ENCODE results near the gene NMD3.

NMD3 gene

GRCh38 chr3:161263057-161263456, 41.9 kb downstream of the NMD3 start:
- H3K27ac ChIP-seq (replicated peaks) = no peak overlapping the region
- no peak for TF ChIP-seq POLR2AphosphoS5 (IDR thresholded peaks at IDR 0.05; ENCODE audit: low read depth)
- peak; percentile 69 for TF ChIP-seq SPI1 (IDR thresholded peaks at IDR 0.05; ENCODE audit: borderline replicate concordance, low read depth)
- no peak for TF ChIP-seq GABPA (IDR thresholded peaks at IDR 0.05; ENCODE audit: low read depth)
- TF ChIP-seq REST (IDR thresholded peaks at IDR 0.05; ENCODE audit: insufficient replicate concordance, low read depth) = no peak
- no peaks in the 10 kb centered on the region for H3K27me3 ChIP-seq (ENCODE audit: insufficient read depth, poor library complexity, severe bottlenecking)
- DNase-seq (ENCODE audit: low read depth in 1 of 2, low spot score in 1 of 2) = peak in 1 of 2 experiments; percentile 52
- no peak overlapping the region for H3K4me3 ChIP-seq (replicated peaks; ENCODE audit: insufficient read depth, low read length)

- H3K27ac ChIP-seq (replicated peaks) = no peak overlapping the region
Measured at GRCh38 chr3:161264852-161265251, 43.7 kb downstream of the NMD3 start.

GRCh38 chr3:161265916-161266571, 44.9 kb downstream of the NMD3 start:
- no peak for DNase-seq (ENCODE audit: low read depth in 1 of 2, low spot score in 1 of 2)
- TF ChIP-seq GABPA (IDR thresholded peaks at IDR 0.05; ENCODE audit: low read depth) (no peak), SPI1 (IDR thresholded peaks at IDR 0.05; ENCODE audit: borderline replicate concordance, low read depth) (no peak), REST (IDR thresholded peaks at IDR 0.05; ENCODE audit: insufficient replicate concordance, low read depth) (no peak), POLR2AphosphoS5 (IDR thresholded peaks at IDR 0.05; ENCODE audit: low read depth) (no peak), CTCF (IDR thresholded peaks at IDR 0.05; ENCODE audit: insufficient read depth, low read length) (no peak)
- Histone ChIP-seq H3K27ac (replicated peaks) (no peak overlapping the region), H3K27me3 (ENCODE audit: insufficient read depth, poor library complexity, severe bottlenecking) (no peaks in the 10 kb centered on the region), H3K4me3 (replicated peaks; ENCODE audit: insufficient read depth, low read length) (no peak overlapping the region)

More at GRCh38 chr3:161264852-161265251, 43.7 kb downstream of the NMD3 start:
- DNase-seq (ENCODE audit: low read depth in 1 of 2, low spot score in 1 of 2) = no peak
- H3K27me3 ChIP-seq (ENCODE audit: insufficient read depth, poor library complexity, severe bottlenecking) = no peaks in the 10 kb centered on the region
- TF ChIP-seq CTCF (IDR thresholded peaks at IDR 0.05; ENCODE audit: insufficient read depth, low read length) (no peak), POLR2AphosphoS5 (IDR thresholded peaks at IDR 0.05; ENCODE audit: low read depth) (no peak), SPI1 (IDR thresholded peaks at IDR 0.05; ENCODE audit: borderline replicate concordance, low read depth) (no peak), REST (IDR thresholded peaks at IDR 0.05; ENCODE audit: insufficient replicate concordance, low read depth) (no peak), GABPA (IDR thresholded peaks at IDR 0.05; ENCODE audit: low read depth) (no peak)
- H3K4me3 ChIP-seq (replicated peaks; ENCODE audit: insufficient read depth, low read length) = no peak overlapping the region

Data from HL-60 (cell line).